Measurements from ENCODE around the gene SPEN. TPM values are rescaled to one million over a fixed set of nuclear protein-coding genes. Genes with fewer than 3 reads are reported as not detected.
"Not testable (repeated sequence)": the region's sequence is repeated elsewhere in the genome, so short reads cannot be mapped to it uniquely, and the experiment has no call there.

SPEN gene
- total RNA-seq, 1 experiment from 2014 or later, result 26.8 TPM

DNA sequence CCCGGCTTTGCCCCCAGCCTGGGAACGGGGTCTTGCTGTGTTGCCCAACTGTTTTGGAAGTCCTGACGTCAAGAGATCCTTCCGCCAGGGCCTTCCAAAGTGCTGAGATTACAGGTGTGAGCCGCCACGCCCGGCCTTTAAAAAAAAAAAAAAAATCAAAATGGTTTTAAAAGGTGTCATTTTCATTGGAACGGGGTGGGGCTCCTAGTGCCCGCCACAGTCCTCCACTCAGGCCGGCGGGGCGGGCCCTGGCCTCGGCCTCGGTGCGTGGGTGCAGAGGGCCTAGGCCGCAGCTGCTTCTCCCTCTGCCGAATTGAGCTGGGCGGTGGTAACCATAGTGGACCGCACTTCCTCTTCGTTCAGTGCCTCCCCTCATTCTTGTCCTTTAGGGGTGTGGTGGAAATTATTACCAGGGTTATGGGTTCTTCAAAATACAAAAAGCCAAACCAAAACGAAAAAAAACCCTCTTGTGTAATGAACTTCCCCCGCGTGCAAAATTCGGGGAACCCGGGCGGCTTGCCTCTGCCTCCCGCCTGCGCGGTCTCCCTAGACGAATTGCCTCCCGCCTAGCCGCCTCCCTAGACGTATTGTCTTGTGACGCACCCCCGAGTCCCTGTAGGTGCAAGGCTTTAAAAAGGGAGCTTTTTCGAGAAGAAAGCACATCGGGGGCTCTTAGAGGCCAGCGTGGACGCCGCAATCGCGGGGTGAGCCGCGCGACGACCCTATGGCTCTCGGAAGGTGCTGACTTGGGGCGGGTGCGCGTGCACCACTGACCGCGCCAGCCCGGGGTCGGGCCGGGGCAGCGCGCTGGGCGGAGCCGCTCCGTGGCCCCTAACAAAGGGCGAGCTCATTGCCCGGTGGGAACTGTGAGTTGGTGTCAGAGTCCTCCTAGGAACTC is 10.5 kb upstream of the SPEN start:
- Histone ChIP-seq H3K27ac (ENCODE audit: low read length) (no peak overlapping the region), H3K27me3 (ENCODE audit: low read length) (no peaks in the 10 kb centered on the region), H3K4me1 (ENCODE audit: low read length) (peaks cover 53% of the 10 kb centered on the region), H3K9me3 (ENCODE audit: low read length) (no peaks in the 10 kb centered on the region), H3K79me2 (ENCODE audit: low read length) (no peaks in the 10 kb centered on the region), H3K4me2 (ENCODE audit: low read depth, low read length, poor library complexity, severe bottlenecking) (peak overlapping the region; percentile 99), H2AFZ (ENCODE audit: low read length) (no peak overlapping the region), H4K20me1 (ENCODE audit: insufficient read depth, low read depth, low read length) (no peaks in the 10 kb centered on the region), H3K4me3 (ENCODE audit: low read length) (0 out of 2 replicates have a peak overlapping the region, but pooled peaks have one; percentile 74), H3K9ac (ENCODE audit: low read length) (no peak overlapping the region), H3K36me3 (ENCODE audit: insufficient read depth, low read length) (no peaks in the 10 kb centered on the region), H3K9me2 (replicated peaks; ENCODE audit: insufficient read depth, low read length) (no peaks in the 10 kb centered on the region)
- DNase-seq, result no peak

DNA sequence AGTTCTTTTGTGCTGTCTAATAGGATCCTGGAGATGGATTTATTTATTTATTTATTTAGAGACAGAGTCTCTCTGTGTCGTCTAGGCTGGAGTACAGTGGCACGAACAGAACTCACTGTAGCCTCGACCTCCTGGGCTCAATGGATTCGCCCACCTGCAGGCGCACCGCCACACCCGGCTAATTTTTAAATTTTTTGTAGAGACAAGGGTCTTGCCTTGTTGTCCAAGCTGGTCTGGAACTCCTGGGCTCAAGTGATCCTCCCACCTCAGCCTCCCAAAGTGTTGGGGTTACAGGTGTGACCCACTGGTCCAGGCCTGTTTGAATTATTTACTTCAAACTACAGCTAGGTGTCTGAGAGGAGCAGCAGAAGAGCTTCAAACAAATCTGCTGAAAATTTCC is 9.6 kb upstream of the SPEN start:
- Histone ChIP-seq H3K9me2 (replicated peaks; ENCODE audit: insufficient read depth, low read length) (no peaks in the 10 kb centered on the region), H3K4me3 (ENCODE audit: low read length) (no peak overlapping the region), H3K27me3 (ENCODE audit: low read length) (no peaks in the 10 kb centered on the region), H3K9me3 (ENCODE audit: low read length) (no peaks in the 10 kb centered on the region), H3K27ac (ENCODE audit: low read length) (no peak overlapping the region), H3K4me2 (ENCODE audit: low read depth, low read length, poor library complexity, severe bottlenecking) (no peak overlapping the region), H4K20me1 (ENCODE audit: insufficient read depth, low read depth, low read length) (no peaks in the 10 kb centered on the region), H3K79me2 (ENCODE audit: low read length) (no peaks in the 10 kb centered on the region), H3K4me1 (ENCODE audit: low read length) (peaks cover 44% of the 10 kb centered on the region), H3K36me3 (ENCODE audit: insufficient read depth, low read length) (no peaks in the 10 kb centered on the region), H3K9ac (ENCODE audit: low read length) (no peak overlapping the region), H2AFZ (ENCODE audit: low read length) (no peak overlapping the region)
- no peak for DNase-seq

DNA sequence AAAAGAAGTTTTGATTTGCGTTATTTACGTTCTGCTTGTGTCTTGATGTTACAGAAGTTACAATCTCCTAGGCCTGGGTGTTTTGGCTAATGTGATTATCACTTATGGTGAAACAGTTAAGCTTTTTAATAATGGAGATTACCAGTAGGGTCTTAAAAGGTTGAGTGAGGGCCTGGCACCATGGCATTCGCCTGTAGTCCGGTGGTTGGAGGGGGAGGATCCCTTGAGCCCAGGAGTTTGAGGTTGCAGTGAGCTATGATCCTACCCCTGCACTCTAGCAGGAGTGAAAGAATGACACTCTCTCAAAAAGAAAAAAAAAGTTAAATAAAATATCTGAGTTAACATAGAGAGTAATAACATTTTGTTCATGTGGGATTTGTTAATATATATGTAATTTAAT is 8.8 kb upstream of the SPEN start:
- Histone ChIP-seq H3K4me2 (ENCODE audit: low read depth, low read length, poor library complexity, severe bottlenecking) (no peak overlapping the region), H3K27ac (ENCODE audit: low read length) (no peak overlapping the region)
- DNase-seq, result no peak

DNA sequence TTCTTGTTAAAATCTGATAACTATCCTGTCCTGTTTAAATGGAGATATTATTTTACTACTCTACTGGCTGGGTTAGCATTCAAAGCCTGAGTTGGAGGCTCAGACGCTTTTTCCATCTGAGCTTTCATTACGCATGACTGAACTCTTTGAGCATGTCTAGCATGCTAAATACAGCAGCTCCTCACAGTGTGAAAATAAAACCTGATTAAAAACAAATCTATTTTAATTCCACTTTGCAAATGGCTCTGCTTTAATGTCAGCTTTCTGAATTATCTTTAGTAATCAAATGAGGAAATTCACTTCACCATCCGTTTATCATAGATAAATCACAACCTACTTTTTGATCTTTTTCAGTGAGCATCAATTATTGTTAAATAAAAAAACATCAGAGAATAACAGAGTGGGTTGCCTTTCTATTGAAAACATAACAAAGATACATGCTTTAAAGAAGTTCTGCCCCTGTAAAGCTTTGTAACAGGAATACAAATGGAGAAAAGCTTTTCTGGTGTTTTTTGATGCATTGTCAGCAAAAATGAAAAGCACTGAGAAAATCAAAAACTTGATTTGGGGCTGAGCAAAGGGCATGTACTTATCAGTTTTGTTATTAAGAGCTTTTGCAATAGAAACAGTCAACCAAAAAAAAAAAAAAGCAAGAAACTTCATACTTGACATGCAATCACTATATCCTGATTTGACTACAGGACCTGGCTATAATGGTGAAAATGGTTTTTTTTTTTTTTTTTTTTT is 3.5 kb upstream of the SPEN start:
- Histone ChIP-seq H3K4me3 (ENCODE audit: low read length) (peak overlapping the region; percentile 54), H3K9me2 (replicated peaks; ENCODE audit: insufficient read depth, low read length) (no peaks in the 10 kb centered on the region)
- peak; percentile 93 for DNase-seq

More for the DNA sequence above, 8.8 kb upstream of the SPEN start:
- H3K9ac ChIP-seq (ENCODE audit: low read length), result no peak overlapping the region
- no peak overlapping the region for H3K4me3 ChIP-seq (ENCODE audit: low read length)
- no peaks in the 10 kb centered on the region for H3K9me3 ChIP-seq (ENCODE audit: low read length)
- H2AFZ ChIP-seq (ENCODE audit: low read length), result no peak overlapping the region
- no peaks in the 10 kb centered on the region for H3K36me3 ChIP-seq (ENCODE audit: insufficient read depth, low read length)
- H3K79me2 ChIP-seq (ENCODE audit: low read length), result no peaks in the 10 kb centered on the region
- H3K9me2 ChIP-seq (replicated peaks; ENCODE audit: insufficient read depth, low read length), result no peaks in the 10 kb centered on the region
- no peaks in the 10 kb centered on the region for H3K27me3 ChIP-seq (ENCODE audit: low read length)
- no peaks in the 10 kb centered on the region for H4K20me1 ChIP-seq (ENCODE audit: insufficient read depth, low read depth, low read length)
- H3K4me1 ChIP-seq (ENCODE audit: low read length), result peaks cover 40% of the 10 kb centered on the region

DNA sequence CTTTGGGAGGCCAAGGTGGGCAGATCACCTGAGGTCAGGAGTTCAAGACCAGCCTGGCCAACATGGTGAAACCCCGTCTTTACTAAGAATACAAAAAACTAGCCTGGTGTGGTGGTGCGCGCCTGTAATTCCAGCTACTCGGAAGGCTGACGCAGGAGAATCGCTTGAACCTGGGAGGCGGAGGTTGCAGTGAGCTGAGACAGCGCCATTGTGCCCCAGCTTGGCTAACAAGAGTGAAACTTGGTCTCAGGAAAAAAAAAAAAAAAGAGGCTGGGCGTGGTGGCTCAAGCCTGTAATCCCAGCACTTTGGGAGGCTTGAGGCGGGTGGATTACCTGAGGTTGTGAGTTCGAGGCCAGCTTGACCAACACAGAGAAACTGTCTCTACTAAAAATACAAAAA is 1.5 kb upstream of the SPEN start:
- H3K27ac ChIP-seq (ENCODE audit: low read length); H3K9me2 ChIP-seq (replicated peaks; ENCODE audit: insufficient read depth, low read length); H3K9ac ChIP-seq (ENCODE audit: low read length); H3K4me3 ChIP-seq (ENCODE audit: low read length); H3K27me3 ChIP-seq (ENCODE audit: low read length); H2AFZ ChIP-seq (ENCODE audit: low read length); H3K36me3 ChIP-seq (ENCODE audit: insufficient read depth, low read length); H3K9me3 ChIP-seq (ENCODE audit: low read length): not testable (repeated sequence)
- H3K4me2 ChIP-seq (ENCODE audit: low read depth, low read length, poor library complexity, severe bottlenecking), result peak overlapping the region; percentile 86
- H3K4me1 ChIP-seq (ENCODE audit: low read length), result peaks cover 68% of the 10 kb centered on the region
- peaks cover 23% of the 10 kb centered on the region for H3K79me2 ChIP-seq (ENCODE audit: low read length)
- peaks cover 20% of the 10 kb centered on the region; the same call in 1 of the 2 replicates for H4K20me1 ChIP-seq (ENCODE audit: insufficient read depth, low read depth, low read length)
- DNase-seq, result peak; percentile 36

More for the DNA sequence above, 3.5 kb upstream of the SPEN start:
- no peaks in the 10 kb centered on the region for H3K9me3 ChIP-seq (ENCODE audit: low read length)
- peak overlapping the region; percentile 49 for H3K9ac ChIP-seq (ENCODE audit: low read length)
- peak overlapping the region; percentile 93 for H3K27ac ChIP-seq (ENCODE audit: low read length)
- no peak overlapping the region for H2AFZ ChIP-seq (ENCODE audit: low read length)
- H3K4me1 ChIP-seq (ENCODE audit: low read length), result peaks cover 50% of the 10 kb centered on the region
- no peaks in the 10 kb centered on the region for H3K36me3 ChIP-seq (ENCODE audit: insufficient read depth, low read length)
- peaks cover 6% of the 10 kb centered on the region for H3K79me2 ChIP-seq (ENCODE audit: low read length)
- H4K20me1 ChIP-seq (ENCODE audit: insufficient read depth, low read depth, low read length), result peaks cover 5% of the 10 kb centered on the region; the same call in 1 of the 2 replicates
- no peaks in the 10 kb centered on the region for H3K27me3 ChIP-seq (ENCODE audit: low read length)
- peak overlapping the region; percentile 68 for H3K4me2 ChIP-seq (ENCODE audit: low read depth, low read length, poor library complexity, severe bottlenecking)

DNA sequence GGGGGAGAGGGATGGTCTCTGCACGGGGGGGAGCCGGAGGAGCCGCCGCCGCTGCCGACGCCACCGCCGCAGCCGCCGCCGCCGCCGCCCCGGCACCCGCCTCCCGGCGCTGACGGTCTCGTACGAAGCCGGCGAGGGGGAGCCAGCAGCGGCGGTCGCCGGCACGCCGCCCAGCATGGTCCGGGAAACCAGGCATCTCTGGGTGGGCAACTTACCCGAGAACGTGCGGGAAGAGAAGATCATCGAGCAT is 311 bp downstream of the SPEN start:
- peaks cover 80% of the 10 kb centered on the region for H3K4me1 ChIP-seq (ENCODE audit: low read length)
- peak overlapping the region; percentile 72 for H3K4me3 ChIP-seq (ENCODE audit: low read length)

DNA sequence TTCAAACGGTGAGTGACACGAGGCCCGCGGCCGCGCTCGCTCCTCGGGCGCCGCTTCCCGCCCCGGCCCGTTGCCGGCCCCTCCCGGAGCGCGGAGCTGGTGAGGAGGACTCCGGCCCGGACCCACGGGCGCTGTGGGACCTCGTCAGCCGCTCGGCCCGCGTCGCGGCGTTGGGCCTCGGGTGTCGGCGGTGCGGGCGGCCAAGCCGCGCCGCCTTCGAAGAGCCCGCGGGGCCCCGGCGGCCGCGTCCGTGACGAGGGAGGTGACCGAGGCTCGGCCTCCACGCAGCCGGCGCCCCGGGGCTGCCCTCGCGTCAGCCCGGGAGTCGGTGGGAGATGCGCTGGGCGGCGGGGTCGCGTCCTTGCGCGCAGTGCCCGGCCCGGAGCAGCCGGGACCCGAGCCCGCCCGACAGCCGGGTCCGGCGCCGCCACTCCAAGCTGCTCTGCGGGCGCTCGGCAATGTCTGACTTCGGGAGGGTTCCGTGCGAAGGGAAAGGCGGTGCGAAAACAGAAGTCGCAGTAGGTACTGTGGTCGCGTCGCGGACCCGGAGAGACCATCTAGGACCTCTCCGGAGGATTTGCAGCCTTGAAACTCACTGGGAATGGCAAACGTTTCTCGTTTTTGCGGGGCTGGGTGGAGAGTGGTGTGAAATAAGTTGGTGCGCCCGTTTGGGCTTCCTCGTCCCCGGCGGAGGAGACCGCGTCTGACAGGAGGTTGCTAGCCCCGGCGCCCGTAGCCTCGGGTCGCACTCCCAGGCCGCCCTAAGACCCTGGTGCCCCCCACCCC is 829 bp downstream of the SPEN start:
- DNase-seq, result peak; percentile 80
- H3K4me3 ChIP-seq (ENCODE audit: low read length), result peak overlapping the region; percentile 72
- H4K20me1 ChIP-seq (ENCODE audit: insufficient read depth, low read depth, low read length), result peaks cover 32% of the 10 kb centered on the region
- H3K9me2 ChIP-seq (replicated peaks; ENCODE audit: insufficient read depth, low read length), result no peaks in the 10 kb centered on the region
- peak overlapping the region; percentile 81 for H3K9ac ChIP-seq (ENCODE audit: low read length)
- no peak overlapping the region for H2AFZ ChIP-seq (ENCODE audit: low read length)
- H3K36me3 ChIP-seq (ENCODE audit: insufficient read depth, low read length), result no peaks in the 10 kb centered on the region
- H3K9me3 ChIP-seq (ENCODE audit: low read length), result no peaks in the 10 kb centered on the region
- no peaks in the 10 kb centered on the region for H3K27me3 ChIP-seq (ENCODE audit: low read length)
- 0 out of 2 replicates have a peak overlapping the region, but pooled peaks have one; percentile 16 for H3K27ac ChIP-seq (ENCODE audit: low read length)
- peaks cover 80% of the 10 kb centered on the region for H3K4me1 ChIP-seq (ENCODE audit: low read length)
- H3K79me2 ChIP-seq (ENCODE audit: low read length), result peaks cover 43% of the 10 kb centered on the region
- peak overlapping the region; percentile 86 for H3K4me2 ChIP-seq (ENCODE audit: low read depth, low read length, poor library complexity, severe bottlenecking)

More for the DNA sequence above, 311 bp downstream of the SPEN start:
- 0 out of 2 replicates have a peak overlapping the region, but pooled peaks have one; percentile 16 for H3K27ac ChIP-seq (ENCODE audit: low read length)
- H2AFZ ChIP-seq (ENCODE audit: low read length), result no peak overlapping the region
- no peaks in the 10 kb centered on the region for H3K27me3 ChIP-seq (ENCODE audit: low read length)
- H3K79me2 ChIP-seq (ENCODE audit: low read length), result peaks cover 40% of the 10 kb centered on the region
- no peaks in the 10 kb centered on the region for H3K9me3 ChIP-seq (ENCODE audit: low read length)
- H3K4me2 ChIP-seq (ENCODE audit: low read depth, low read length, poor library complexity, severe bottlenecking), result peak overlapping the region; percentile 86
- no peaks in the 10 kb centered on the region for H3K9me2 ChIP-seq (replicated peaks; ENCODE audit: insufficient read depth, low read length)
- H3K36me3 ChIP-seq (ENCODE audit: insufficient read depth, low read length), result no peaks in the 10 kb centered on the region
- H4K20me1 ChIP-seq (ENCODE audit: insufficient read depth, low read depth, low read length), result peaks cover 31% of the 10 kb centered on the region
- H3K9ac ChIP-seq (ENCODE audit: low read length), result peak overlapping the region; percentile 81
- DNase-seq, result no peak

All from Karpas-422 (cell line).